ENCODE measurements around the gene IVD.

IVD gene

GRCh38 chr15:40439461-40439959 is 33.9 kb downstream of the IVD start:
- Histone ChIP-seq H3K9me3 (ENCODE audit: severe bottlenecking) (no peaks in the 10 kb centered on the region), H3K4me3 (ENCODE audit: low read depth, low read length) (peak overlapping the region; percentile 79), H3K36me3 (peaks cover 4% of the 10 kb centered on the region), H3K27ac (no peak overlapping the region), H3K27me3 (ENCODE audit: insufficient read depth, low read depth, severe bottlenecking) (no peaks in the 10 kb centered on the region)
- peak; percentile 25 for DNase-seq
- TF ChIP-seq, protein P1, sequence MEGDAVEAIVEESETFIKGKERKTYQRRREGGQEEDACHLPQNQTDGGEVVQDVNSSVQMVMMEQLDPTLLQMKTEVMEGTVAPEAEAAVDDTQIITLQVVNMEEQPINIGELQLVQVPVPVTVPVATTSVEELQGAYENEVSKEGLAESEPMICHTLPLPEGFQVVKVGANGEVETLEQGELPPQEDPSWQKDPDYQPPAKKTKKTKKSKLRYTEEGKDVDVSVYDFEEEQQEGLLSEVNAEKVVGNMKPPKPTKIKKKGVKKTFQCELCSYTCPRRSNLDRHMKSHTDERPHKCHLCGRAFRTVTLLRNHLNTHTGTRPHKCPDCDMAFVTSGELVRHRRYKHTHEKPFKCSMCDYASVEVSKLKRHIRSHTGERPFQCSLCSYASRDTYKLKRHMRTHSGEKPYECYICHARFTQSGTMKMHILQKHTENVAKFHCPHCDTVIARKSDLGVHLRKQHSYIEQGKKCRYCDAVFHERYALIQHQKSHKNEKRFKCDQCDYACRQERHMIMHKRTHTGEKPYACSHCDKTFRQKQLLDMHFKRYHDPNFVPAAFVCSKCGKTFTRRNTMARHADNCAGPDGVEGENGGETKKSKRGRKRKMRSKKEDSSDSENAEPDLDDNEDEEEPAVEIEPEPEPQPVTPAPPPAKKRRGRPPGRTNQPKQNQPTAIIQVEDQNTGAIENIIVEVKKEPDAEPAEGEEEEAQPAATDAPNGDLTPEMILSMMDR (IDR thresholded peaks at IDR 0.05; ENCODE audit: low read depth, low read length): no peak

- TF ChIP-seq, protein P1 (IDR thresholded peaks at IDR 0.05; ENCODE audit: low read depth, low read length): no peak
- Histone ChIP-seq H3K36me3 (peaks cover 4% of the 10 kb centered on the region), H3K27me3 (ENCODE audit: insufficient read depth, low read depth, severe bottlenecking) (no peaks in the 10 kb centered on the region), H3K9me3 (ENCODE audit: severe bottlenecking) (no peaks in the 10 kb centered on the region), H3K27ac (peak overlapping the region; percentile 46), H3K4me3 (ENCODE audit: low read depth, low read length) (peak overlapping the region; percentile 79)
- peak; percentile 50 for DNase-seq
These were observed 34.6 kb downstream of the IVD start for GRCh38 chr15:40439960-40440742.

DNA sequence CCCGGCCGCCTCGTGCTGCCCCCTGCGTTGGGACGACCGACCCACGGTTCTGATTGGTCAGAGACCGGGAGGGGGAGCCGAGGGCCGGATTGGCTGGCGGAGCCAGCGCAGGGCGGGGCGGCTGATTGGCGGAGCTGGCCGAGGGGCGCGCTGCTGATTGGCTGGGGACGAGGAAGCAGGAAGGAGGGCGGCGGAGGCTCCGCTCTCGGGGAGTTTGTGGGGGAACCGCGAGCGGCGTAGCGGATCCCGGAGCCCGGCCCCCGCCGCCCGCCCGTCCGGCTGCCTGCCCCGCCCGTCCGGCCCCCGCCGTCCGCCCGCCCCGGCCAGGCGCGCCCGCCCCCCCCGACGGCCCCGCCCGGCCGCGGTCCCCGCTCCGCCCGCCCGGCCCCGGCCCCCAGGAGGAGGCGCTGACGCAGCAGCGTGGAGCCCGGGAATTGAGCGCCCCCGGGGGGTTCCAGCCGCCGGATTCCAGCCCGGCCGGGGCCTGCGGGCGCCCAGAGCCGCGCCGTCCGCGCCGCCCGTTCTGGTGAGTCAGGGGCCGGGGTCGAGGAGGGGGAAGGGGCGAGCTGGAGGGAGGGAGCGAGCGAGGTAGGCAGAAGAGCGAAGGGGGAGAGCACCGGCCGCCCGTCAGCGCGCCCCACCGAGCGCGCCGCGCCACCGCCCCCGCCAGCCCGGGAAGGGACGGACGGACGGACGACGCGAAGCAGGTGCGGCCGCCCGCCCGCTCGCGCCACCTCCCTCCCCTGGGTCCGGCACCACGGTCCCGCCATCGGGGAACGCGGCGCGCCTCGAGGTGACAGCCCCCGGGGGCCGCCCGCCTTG is 35.4 kb downstream of the IVD start, which contains the start of gene BAHD1:
TSS of gene BAHD1 (plus strand) at position 211 of the 822 bp plus-strand sequence. CDS start 17,512 bp downstream, outside the sequence.
- peak within 1 kb of the TSS; percentile 88 for H3K27ac ChIP-seq
- peak; percentile 99 for DNase-seq
- peaks cover 4% of the 10 kb centered on the region for H3K36me3 ChIP-seq
- TF ChIP-seq, protein P1 (IDR thresholded peaks at IDR 0.05; ENCODE audit: low read depth, low read length): no peak
- no peaks in the 10 kb centered on the region for H3K27me3 ChIP-seq (ENCODE audit: insufficient read depth, low read depth, severe bottlenecking)
- peak within 1 kb of the TSS; percentile 79 for H3K4me3 ChIP-seq (ENCODE audit: low read depth, low read length)
- no peaks in the 10 kb centered on the region for H3K9me3 ChIP-seq (ENCODE audit: severe bottlenecking)

- Histone ChIP-seq H3K27ac (peak overlapping the region; percentile 88), H3K27me3 (ENCODE audit: insufficient read depth, low read depth, severe bottlenecking) (no peaks in the 10 kb centered on the region), H3K36me3 (peaks cover 4% of the 10 kb centered on the region), H3K4me3 (ENCODE audit: low read depth, low read length) (peak overlapping the region; percentile 76), H3K9me3 (ENCODE audit: severe bottlenecking) (no peaks in the 10 kb centered on the region)
- TF ChIP-seq, protein P1 (IDR thresholded peaks at IDR 0.05; ENCODE audit: low read depth, low read length): peak; percentile 18; the same call in 1 of the 2 replicates
- DNase-seq: peak; percentile 39
These were observed 36.3 kb downstream of the IVD start for GRCh38 chr15:40441565-40442531.

DNA sequence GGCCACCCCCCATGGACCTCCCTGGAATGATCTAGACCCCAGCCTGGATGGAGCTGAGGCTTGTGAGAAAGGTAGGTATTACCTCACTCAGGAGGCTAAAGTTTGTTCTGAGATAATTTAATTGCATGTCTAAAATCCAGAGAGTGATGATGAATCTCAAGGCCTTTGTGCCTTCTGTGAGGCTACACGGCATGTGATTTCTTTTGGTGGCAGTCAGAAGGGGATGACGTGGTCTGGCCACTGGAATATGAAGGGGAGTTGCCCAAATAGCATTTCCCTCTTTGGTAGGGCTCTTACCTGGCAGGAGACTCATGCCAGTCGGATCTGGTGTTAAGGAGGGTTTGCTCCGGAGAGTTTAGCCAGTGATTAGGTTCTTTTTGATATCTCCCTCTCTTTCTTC is 37.7 kb downstream of the IVD start:
- TF ChIP-seq, protein P1 (IDR thresholded peaks at IDR 0.05; ENCODE audit: low read depth, low read length): no peak

More for the DNA sequence above, 37.7 kb downstream of the IVD start:
- Histone ChIP-seq H3K9me3 (ENCODE audit: severe bottlenecking) (no peaks in the 10 kb centered on the region), H3K36me3 (peaks cover 4% of the 10 kb centered on the region), H3K27ac (no peak overlapping the region), H3K27me3 (ENCODE audit: insufficient read depth, low read depth, severe bottlenecking) (no peaks in the 10 kb centered on the region), H3K4me3 (ENCODE audit: low read depth, low read length) (no peak overlapping the region)
- no peak for DNase-seq

Measured in WERI-Rb-1 (cell line).